HCT116 (cell line): Measurements from ENCODE around the gene CACNA1E. TPM values are rescaled to one million over a fixed set of nuclear protein-coding genes. Genes with fewer than 3 reads are reported as not detected.

Source experiments
- ATAC-seq: fragments of 200-7000 bp; cut with Tn5 transposase; 2 replicates; pipeline ENCODE4 v1.9.1; 2020; ENCODE audit warnings: mild to moderate bottlenecking, moderate library complexity
- BruUV-seq: library from RNA; stranded (reverse); fragments of 400-500 nt; replicated peaks from 2 replicates; lab custom pipeline; 2021; lab: Mats Ljungman, UMichigan
- CTCF ChIA-PET: fragments of 300-600 bp; sonication (Branson Sonifier 250); formaldehyde crosslinking; loops from one replicate; lab custom pipeline; 2021; ENCODE audit warnings: antibody characterized with exemption; lab: Charles Lee
- POLR2A ChIA-PET: fragments of 300-600, 350-600 bp; sonication (Branson Sonifier 250); formaldehyde crosslinking; loops from one replicate; lab custom pipeline; 2021; ENCODE audit warnings: antibody characterized with exemption; lab: Charles Lee
- RAD21 ChIA-PET, 2 experiments: fragments of 300-600 bp; sonication (Branson Sonifier 250); formaldehyde crosslinking; loops; one replicate each; lab custom pipeline; 2023; ENCODE audit warnings: low total read pairs in 2 of 2; ENCODE audit not compliant: uncharacterized antibody in 2 of 2, unreplicated experiment in 2 of 2, low non-redundant PET in 1 of 2; lab: Charles Lee
- DNase-seq: peaks from one replicate; pipeline ENCODE4 v3.0.0-alpha.2; 2010; ENCODE audit warnings: low read depth, low spot score
- H2AFZ ChIP-seq: fragments of 200-600 bp; shearing (Covaris generic), sonication (generic); 2 replicates; pipeline ENCODE4 v1.6.1; 2017; ENCODE audit warnings: low read depth, mixed run types, mixed read lengths, antibody characterized with exemption, low read length; ENCODE audit not compliant: poor library complexity, severe bottlenecking
- H3K27ac ChIP-seq: 2 replicates; pipeline ENCODE4 v1.5.1; 2012; ENCODE audit warnings: low read depth, low read length
- H3K27me3 ChIP-seq: fragments of 200-600 bp; sonication (generic); 2 replicates; pipeline ENCODE4 v1.6.1; 2016; ENCODE audit warnings: mixed run types, low read length, mixed read lengths; ENCODE audit not compliant: insufficient read depth
- H3K36me3 ChIP-seq, 2 experiments: fragments of 200-500 bp in 1 of 2; fragments of 200-600 bp in 1 of 2; sonication (Bioruptor generic) in 1 of 2; sonication (generic) in 1 of 2; 2 replicates each; pipeline versions ENCODE4 v1.5.1 to v1.6.1; 2014 to 2016; ENCODE audit warnings: low read length in 2 of 2, inconsistent platforms in 1 of 2, mixed read lengths in 1 of 2, mixed run types in 1 of 2; ENCODE audit not compliant: insufficient read depth in 2 of 2, control insufficient read depth in 1 of 2
- H3K4me1 ChIP-seq, 2 experiments: fragments of 200-600 bp in 1 of 2; sonication (generic) in 1 of 2; 2 replicates each; pipeline versions ENCODE4 v1.5.1 to v1.6.1; 2012 to 2017; ENCODE audit warnings: low read length in 2 of 2, inconsistent platforms in 1 of 2, mild to moderate bottlenecking in 1 of 2, mixed read lengths in 1 of 2, mixed run types in 1 of 2, moderate library complexity in 1 of 2; ENCODE audit not compliant: insufficient read depth in 2 of 2, control insufficient read depth in 1 of 2
- H3K4me2 ChIP-seq: fragments of 200-600 bp; sonication (generic); 2 replicates; pipeline ENCODE4 v1.6.1; 2017; ENCODE audit warnings: mixed run types, low read length, mixed read lengths
- H3K4me3 ChIP-seq, 2 experiments: fragments of 200-600 bp in 1 of 2; sonication (generic) in 1 of 2; replicated peaks in 1 of 2; 2 replicates each; pipeline ENCODE4 v1.5.1; 2011 to 2016; ENCODE audit warnings: low read length in 2 of 2, control low read depth in 1 of 2, low read depth in 1 of 2, mild to moderate bottlenecking in 1 of 2, mixed read lengths in 1 of 2, mixed run types in 1 of 2
- H3K79me2 ChIP-seq: fragments of 200-600 bp; sonication (generic); 2 replicates; pipeline ENCODE4 v1.6.1; 2017; ENCODE audit warnings: mild to moderate bottlenecking, mixed run types, low read length, moderate library complexity, mixed read lengths; ENCODE audit not compliant: insufficient read depth
- H3K9ac ChIP-seq: fragments of 200-600 bp; sonication (generic); 2 replicates; pipeline ENCODE4 v1.6.1; 2016; ENCODE audit warnings: low read length, mixed read lengths
- H3K9me2 ChIP-seq: fragments of 200-600 bp; sonication (generic), shearing (Covaris generic); 2 replicates; pipeline ENCODE4 v1.6.1; 2017; ENCODE audit warnings: mixed run types, mild to moderate bottlenecking, moderate library complexity; ENCODE audit not compliant: insufficient read depth
- H3K9me3 ChIP-seq, 2 experiments: fragments of 200-500 bp in 1 of 2; fragments of 200-600 bp in 1 of 2; sonication (Bioruptor generic) in 1 of 2; sonication (generic) in 1 of 2; 2 replicates each; pipeline ENCODE4 v1.6.1; 2014 to 2017; ENCODE audit warnings: low read length in 2 of 2, mixed read lengths in 2 of 2, inconsistent platforms in 1 of 2, low read depth in 1 of 2, mild to moderate bottlenecking in 1 of 2, mixed run types in 1 of 2, moderate library complexity in 1 of 2; ENCODE audit not compliant: control insufficient read depth in 1 of 2, insufficient read depth in 1 of 2
- H4K20me1 ChIP-seq: fragments of 200-600 bp; sonication (generic), shearing (Covaris generic); 2 replicates; pipeline ENCODE4 v1.6.1; 2017; ENCODE audit warnings: mixed run types, mild to moderate bottlenecking, moderate library complexity; ENCODE audit not compliant: insufficient read depth
- CBX3 ChIP-seq: IDR thresholded peaks from 2 replicates; pipeline ENCODE4 v1.6.1; 2012; ENCODE audit warnings: low read depth
- CEBPB ChIP-seq: IDR thresholded peaks from 2 replicates; pipeline ENCODE4 v1.6.1; 2012; ENCODE audit warnings: low read depth
- EGR1 ChIP-seq: IDR thresholded peaks from 2 replicates; pipeline ENCODE4 v1.6.1; 2012; ENCODE audit warnings: low read depth
- ELF1 ChIP-seq: IDR thresholded peaks from 2 replicates; pipeline ENCODE4 v1.6.1; 2012; ENCODE audit warnings: low read depth, borderline replicate concordance
- EZH2 ChIP-seq: fragments of 200-600 bp; sonication (generic); IDR thresholded peaks from 2 replicates; pipeline ENCODE4 v1.6.1; 2017; ENCODE audit warnings: antibody characterized with exemption, mixed run types
- EZH2phosphoT487 ChIP-seq: fragments of 200-600 bp; IDR thresholded peaks from 2 replicates; pipeline ENCODE4 v1.6.1; 2018; ENCODE audit warnings: antibody characterized with exemption, borderline replicate concordance
- FOSL1 ChIP-seq: IDR thresholded peaks from 2 replicates; pipeline ENCODE4 v1.6.1; 2012; ENCODE audit warnings: low read depth
- JUND ChIP-seq: IDR thresholded peaks from 2 replicates; pipeline ENCODE4 v1.6.1; 2012
- POLR2A ChIP-seq: IDR thresholded peaks from 2 replicates; pipeline ENCODE4 v1.7.0; 2011; ENCODE audit warnings: borderline replicate concordance; ENCODE audit not compliant: insufficient read depth, insufficient read length; ENCODE audit errors: extremely low read depth
- POLR2AphosphoS5 ChIP-seq: IDR thresholded peaks from 2 replicates; pipeline ENCODE4 v1.6.1; 2011; ENCODE audit warnings: mild to moderate bottlenecking, low read depth, low read length, moderate library complexity
- SIN3A ChIP-seq: IDR thresholded peaks from 2 replicates; pipeline ENCODE4 v1.6.1; 2012; ENCODE audit warnings: low read depth
- SP1 ChIP-seq: IDR thresholded peaks from 2 replicates; pipeline ENCODE4 v1.6.1; 2012; ENCODE audit warnings: low read depth
- SRF ChIP-seq: IDR thresholded peaks from 2 replicates; pipeline ENCODE4 v1.6.1; 2012; ENCODE audit warnings: low read depth
- TCF7L2 ChIP-seq: IDR thresholded peaks from 2 replicates; pipeline ENCODE4 v1.7.0; 2011; ENCODE audit warnings: borderline replicate concordance, inconsistent platforms; ENCODE audit not compliant: insufficient read depth, insufficient read length; ENCODE audit errors: extremely low read depth
- YY1 ChIP-seq: IDR thresholded peaks from 2 replicates; pipeline ENCODE4 v1.6.1; 2011; ENCODE audit warnings: low read length, low read depth, moderate library complexity, mild to moderate bottlenecking; ENCODE audit not compliant: insufficient replicate concordance; ENCODE audit errors: extremely low read depth
- ZNF274 ChIP-seq: fragments of 200-500 bp; sonication (Bioruptor generic); IDR thresholded peaks from 2 replicates; pipeline ENCODE4 v1.6.1; 2014; ENCODE audit warnings: mild to moderate bottlenecking, low read depth, low read length, inconsistent platforms
- intact Hi-C: fragments of 100-400 bp; cut with micrococcal nuclease; formaldehyde crosslinking; loops from 2 replicates; pipeline ENCODE4 v1.10.0; 2022
- total RNA-seq: library from RNA; stranded (reverse); gene quantifications from one replicate; pipeline ENCODE4 v1.2.1, GENCODE V29; 2021; ENCODE audit not compliant: unreplicated experiment
- TF ChIP-seq, protein P1 (sequence below): IDR thresholded peaks from 2 replicates; pipeline ENCODE4 v1.6.1; 2012
- TF ChIP-seq, protein P2 (sequence below), 3 experiments: fragments of 200-600 bp in 1 of 3; sonication (generic) in 1 of 3; IDR thresholded peaks in 2 of 3; conservative IDR thresholded peaks in 1 of 3; 2 replicates each; pipeline ENCODE4 v1.5.1; 2012 to 2017; ENCODE audit warnings: low read depth in 2 of 3, low read length in 2 of 3, antibody characterized with exemption in 1 of 3, borderline replicate concordance in 1 of 3, control low read depth in 1 of 3, mild to moderate bottlenecking in 1 of 3, mixed read lengths in 1 of 3, mixed run types in 1 of 3, moderate library complexity in 1 of 3; ENCODE audit not compliant: insufficient read depth in 1 of 3
- TF ChIP-seq, protein P3 (sequence below): IDR thresholded peaks from 2 replicates; pipeline ENCODE4 v1.6.1; 2011; ENCODE audit warnings: mild to moderate bottlenecking, low read length, moderate library complexity; ENCODE audit not compliant: insufficient replicate concordance; ENCODE audit errors: extremely low read depth
- TF ChIP-seq, protein P4 (sequence below): IDR thresholded peaks from 2 replicates; pipeline ENCODE4 v1.6.1; 2012

The CACNA1E gene
- total RNA-seq, 1 experiment from 2014 or later = 0.02 TPM

DNA sequence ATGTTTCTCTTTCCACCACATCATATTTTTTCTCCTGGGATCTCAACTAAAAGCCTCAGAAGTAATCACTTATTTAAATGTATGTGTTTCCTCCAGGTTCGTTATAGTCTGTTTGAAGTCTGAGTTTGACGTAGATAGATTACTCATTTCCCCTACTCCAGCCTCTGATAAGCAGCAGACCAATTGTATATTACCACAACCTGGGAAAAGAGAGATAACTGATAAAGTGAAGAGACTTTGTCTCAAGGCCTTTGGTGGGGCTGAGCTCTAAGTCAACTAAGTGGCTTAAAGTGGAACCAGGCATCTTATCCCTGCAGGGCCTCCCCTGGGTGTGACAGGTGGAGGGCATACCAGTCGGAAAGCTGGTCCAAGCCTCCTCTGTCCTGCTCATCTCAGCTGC lies 34.9 kb upstream of the CACNA1E start:
- H3K9me2 ChIP-seq = no peaks in the 10 kb centered on the region
- CTCF ChIA-PET = no interaction called here
- ATAC-seq (no peak), DNase-seq (no peak)
- H3K27ac ChIP-seq = no peak overlapping the region
- peaks cover 9% of the 10 kb centered on the region; the same call in 1 of the 2 replicates for H3K27me3 ChIP-seq
- no peaks in the 10 kb centered on the region for H4K20me1 ChIP-seq
- BruUV-seq = no TSS peak
- no peak overlapping the region for H3K9ac ChIP-seq
- no peaks in the 10 kb centered on the region for H3K4me1 ChIP-seq
- no peak overlapping the region for H2AFZ ChIP-seq
- H3K36me3 ChIP-seq = no peaks in the 10 kb centered on the region
- no peaks in the 10 kb centered on the region for H3K9me3 ChIP-seq
- intact Hi-C loops = no loop called here
- TF ChIP-seq, protein P1, sequence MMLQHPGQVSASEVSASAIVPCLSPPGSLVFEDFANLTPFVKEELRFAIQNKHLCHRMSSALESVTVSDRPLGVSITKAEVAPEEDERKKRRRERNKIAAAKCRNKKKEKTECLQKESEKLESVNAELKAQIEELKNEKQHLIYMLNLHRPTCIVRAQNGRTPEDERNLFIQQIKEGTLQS = no peak
- TF ChIP-seq SRF (no peak), ELF1 (no peak), CBX3 (no peak), EZH2phosphoT487 (no peak), EZH2 (no peak), YY1 (no peak), CEBPB (no peak), SIN3A (no peak), JUND (no peak), TCF7L2 (no peak), ZNF274 (no peak), SP1 (no peak), EGR1 (no peak), POLR2A (no peak), POLR2AphosphoS5 (no peak), FOSL1 (no peak)
- TF ChIP-seq, protein P2, sequence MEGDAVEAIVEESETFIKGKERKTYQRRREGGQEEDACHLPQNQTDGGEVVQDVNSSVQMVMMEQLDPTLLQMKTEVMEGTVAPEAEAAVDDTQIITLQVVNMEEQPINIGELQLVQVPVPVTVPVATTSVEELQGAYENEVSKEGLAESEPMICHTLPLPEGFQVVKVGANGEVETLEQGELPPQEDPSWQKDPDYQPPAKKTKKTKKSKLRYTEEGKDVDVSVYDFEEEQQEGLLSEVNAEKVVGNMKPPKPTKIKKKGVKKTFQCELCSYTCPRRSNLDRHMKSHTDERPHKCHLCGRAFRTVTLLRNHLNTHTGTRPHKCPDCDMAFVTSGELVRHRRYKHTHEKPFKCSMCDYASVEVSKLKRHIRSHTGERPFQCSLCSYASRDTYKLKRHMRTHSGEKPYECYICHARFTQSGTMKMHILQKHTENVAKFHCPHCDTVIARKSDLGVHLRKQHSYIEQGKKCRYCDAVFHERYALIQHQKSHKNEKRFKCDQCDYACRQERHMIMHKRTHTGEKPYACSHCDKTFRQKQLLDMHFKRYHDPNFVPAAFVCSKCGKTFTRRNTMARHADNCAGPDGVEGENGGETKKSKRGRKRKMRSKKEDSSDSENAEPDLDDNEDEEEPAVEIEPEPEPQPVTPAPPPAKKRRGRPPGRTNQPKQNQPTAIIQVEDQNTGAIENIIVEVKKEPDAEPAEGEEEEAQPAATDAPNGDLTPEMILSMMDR (IDR thresholded peaks at IDR 0.05 in 2 of 3, conservative IDR thresholded peaks at IDR 0.05 in 1 of 3; ENCODE audit: borderline replicate concordance in 1 of 3, insufficient read depth in 1 of 3, low read depth in 2 of 3, low read length in 2 of 3) = no peak
- TF ChIP-seq, protein P3, sequence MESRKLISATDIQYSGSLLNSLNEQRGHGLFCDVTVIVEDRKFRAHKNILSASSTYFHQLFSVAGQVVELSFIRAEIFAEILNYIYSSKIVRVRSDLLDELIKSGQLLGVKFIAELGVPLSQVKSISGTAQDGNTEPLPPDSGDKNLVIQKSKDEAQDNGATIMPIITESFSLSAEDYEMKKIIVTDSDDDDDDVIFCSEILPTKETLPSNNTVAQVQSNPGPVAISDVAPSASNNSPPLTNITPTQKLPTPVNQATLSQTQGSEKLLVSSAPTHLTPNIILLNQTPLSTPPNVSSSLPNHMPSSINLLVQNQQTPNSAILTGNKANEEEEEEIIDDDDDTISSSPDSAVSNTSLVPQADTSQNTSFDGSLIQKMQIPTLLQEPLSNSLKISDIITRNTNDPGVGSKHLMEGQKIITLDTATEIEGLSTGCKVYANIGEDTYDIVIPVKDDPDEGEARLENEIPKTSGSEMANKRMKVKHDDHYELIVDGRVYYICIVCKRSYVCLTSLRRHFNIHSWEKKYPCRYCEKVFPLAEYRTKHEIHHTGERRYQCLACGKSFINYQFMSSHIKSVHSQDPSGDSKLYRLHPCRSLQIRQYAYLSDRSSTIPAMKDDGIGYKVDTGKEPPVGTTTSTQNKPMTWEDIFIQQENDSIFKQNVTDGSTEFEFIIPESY = no peak
- TF ChIP-seq, protein P4, sequence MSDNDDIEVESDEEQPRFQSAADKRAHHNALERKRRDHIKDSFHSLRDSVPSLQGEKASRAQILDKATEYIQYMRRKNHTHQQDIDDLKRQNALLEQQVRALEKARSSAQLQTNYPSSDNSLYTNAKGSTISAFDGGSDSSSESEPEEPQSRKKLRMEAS = no peak
- TF ChIP-seq, all 23 proteins: peak for 0
- no peaks in the 10 kb centered on the region for H3K79me2 ChIP-seq
- RAD21 ChIA-PET = no interaction called here
- H3K4me3 ChIP-seq = no peak overlapping the region
- no peak overlapping the region for H3K4me2 ChIP-seq
- POLR2A ChIA-PET = no interaction called here
